GM18505 (cell line): ENCODE measurements around the gene PIGU.

Source experiments
- ATAC-seq: cut with Tn5 transposase; IDR thresholded peaks from one replicate; pipeline ENCODE4 v1.9.1; 2021; ENCODE audit not compliant: unreplicated experiment
- POLR2A ChIP-seq: IDR thresholded peaks from 4 replicates; pipeline ENCODE4 v1.6.1; 2011; ENCODE audit warnings: borderline replicate concordance; ENCODE audit not compliant: insufficient read depth, insufficient read length; ENCODE audit errors: extremely low read depth

PIGU gene

DNA sequence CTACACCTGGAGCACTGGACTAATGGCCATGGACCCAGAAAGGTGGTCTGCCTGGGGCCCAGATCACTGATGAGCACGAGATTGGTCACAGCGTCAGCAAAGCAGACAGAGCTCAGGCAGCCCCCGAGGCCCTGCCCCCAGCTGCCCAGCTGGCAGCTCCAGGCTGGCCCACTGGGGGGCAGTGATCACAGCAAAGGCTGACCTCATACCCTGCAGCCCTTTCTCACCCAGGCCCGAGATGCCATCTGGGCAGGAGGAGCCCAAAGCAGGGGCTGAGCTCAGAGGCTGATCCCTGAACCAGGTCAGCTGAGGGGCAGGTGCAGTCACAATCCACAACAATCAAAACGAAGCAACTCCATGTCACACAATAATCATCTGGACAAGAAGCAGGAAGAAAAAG lies 114.3 kb downstream of the PIGU start:
- no peak for TF ChIP-seq POLR2A
- no peak for ATAC-seq

DNA sequence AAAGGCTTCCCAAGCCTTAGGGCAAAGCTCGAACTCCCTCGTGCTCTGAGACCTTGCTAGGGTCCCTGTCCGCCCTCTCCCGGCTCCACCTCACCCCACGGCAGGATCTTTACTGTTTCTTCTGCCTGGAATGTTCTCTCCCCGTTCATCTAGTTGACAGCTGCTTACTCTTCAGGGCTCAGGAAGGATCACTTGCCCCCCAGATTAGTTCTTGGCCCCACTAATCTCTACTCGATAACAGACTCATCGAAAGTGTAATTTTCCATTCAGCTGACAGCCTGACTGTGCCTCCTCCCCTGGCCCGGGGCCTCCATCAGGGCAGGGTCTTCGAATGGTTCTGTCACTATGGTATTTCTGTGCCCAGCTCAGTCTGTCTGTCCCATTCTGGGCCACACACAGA lies 115.2 kb downstream of the PIGU start:
- no peak for ATAC-seq
- TF ChIP-seq POLR2A, result no peak

DNA sequence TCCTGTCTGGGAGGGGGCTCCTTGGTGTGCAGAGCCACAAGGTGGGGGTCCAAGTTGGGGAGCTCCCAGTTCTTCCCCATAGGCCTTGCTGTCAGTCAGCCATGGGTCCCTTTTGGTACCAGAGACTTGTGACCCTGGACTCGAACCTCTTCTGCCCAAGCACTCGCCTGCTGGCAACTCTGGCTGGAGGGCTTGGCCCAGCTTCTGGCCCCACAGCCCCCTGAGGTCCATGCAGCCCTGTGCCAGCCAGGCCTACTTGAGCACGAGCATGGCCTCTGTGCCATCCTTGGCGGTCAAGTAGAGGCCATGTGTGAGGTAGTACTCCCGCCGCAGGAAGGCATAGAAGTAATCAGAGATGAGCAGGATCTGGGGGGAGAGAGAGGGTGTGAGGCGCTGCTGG lies 116.3 kb downstream of the PIGU start:
- TF ChIP-seq POLR2A, result no peak
- no peak for ATAC-seq

DNA sequence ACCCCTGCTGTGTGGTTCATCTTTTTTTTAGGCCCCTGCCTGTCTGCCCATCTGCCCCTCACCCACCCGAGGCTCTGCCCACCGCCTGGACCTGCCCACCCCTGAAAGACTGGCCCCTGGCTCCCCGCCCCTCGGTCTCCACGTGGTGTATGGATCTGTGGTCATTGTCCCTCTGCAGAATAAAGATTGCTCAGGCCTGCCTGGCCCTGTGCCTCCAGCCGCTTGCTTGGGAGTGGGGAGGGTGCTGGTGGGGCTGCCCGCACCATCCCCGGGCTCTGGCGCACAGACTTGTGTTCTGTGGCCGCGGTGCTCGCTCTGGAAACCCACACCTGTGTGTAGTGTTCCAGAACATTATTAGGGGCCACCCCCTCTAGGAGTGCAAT lies 116.8 kb downstream of the PIGU start:
- TF ChIP-seq POLR2A, result no peak

DNA sequence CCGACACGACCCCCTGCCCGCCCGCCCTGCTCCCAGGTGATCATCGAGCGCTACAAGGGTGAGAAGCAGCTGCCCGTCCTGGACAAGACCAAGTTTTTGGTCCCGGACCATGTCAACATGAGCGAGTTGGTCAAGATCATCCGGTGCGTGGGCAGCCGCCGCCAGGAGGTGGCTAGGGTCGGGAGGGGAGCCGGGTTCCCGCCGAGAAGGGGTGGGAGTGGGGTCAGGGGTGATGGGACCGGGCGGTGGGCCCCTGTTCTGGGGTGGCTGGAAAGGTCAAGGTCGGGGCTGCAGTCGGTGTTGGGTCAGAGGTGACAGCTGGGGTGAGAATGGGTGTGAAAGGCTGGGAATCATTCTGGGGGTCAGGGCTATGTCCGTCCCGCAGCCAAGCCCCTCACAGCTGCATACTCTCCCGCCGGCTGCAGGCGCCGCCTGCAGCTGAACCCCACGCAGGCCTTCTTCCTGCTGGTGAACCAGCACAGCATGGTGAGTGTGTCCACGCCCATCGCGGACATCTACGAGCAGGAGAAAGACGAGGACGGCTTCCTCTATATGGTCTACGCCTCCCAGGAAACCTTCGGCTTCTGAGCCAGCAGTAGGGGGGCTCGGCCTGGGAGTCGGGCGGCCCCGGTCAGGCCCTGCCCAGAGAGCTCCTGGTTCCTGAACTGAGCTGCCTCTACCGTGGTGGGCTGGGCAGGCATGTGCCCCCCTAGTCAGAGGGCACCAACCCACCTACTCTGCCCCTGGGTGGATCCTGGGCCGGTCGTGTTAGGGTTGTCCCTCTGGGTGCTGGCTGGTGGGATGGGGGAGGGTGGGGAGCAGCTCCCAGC lies 117.4 kb downstream of the PIGU start:
- no peak for ATAC-seq
- no peak for TF ChIP-seq POLR2A

More for the DNA sequence above, 116.8 kb downstream of the PIGU start:
- ATAC-seq, result no peak

DNA sequence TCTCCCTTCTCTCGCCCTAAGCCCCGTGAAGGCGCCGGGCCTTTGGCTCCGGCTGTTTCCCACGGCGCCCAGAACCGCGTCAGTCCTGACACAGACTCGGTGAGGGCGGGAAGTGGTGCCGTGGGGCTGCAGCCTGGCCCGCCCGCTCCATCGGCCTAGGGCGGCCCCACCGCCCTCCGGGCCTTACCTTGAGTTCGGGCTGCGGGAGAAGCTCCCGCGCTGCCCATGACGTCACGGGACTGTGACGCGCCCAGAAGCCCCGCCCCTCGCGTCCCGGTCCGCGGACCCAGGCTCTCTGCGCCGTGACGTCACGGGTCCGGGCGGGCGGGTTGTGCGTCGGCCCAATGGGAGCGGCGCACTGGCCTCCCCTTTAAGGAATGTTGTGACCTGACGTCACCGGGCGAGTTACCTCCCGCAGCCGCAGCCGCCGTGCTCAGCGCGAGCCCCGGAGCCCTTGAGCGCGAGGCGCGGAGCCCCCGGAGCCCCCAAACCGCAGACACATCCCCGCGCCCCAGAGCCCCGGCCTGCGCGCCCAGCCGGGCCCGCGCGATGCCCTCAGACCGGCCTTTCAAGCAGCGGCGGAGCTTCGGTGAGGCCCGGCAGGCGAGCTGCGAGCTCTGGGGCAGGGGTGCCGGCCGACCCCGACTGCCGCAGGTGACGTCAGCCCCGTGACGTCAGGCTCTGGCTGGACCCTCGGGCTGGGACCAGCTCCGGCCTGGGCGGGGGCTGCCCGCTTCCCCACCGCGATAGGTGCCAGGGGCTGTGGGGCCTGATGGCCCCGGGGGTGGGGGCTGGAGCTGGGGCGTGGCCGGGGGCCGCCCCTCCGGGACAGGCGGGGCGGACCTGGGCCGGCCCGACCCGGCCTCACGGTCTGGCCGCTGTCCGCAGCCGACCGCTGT lies 118.3 kb downstream of the PIGU start, which contains the start of gene MAP1LC3A:
MAP1LC3A (plus strand) TSS at position 399 of the 899 bp plus-strand sequence; CDS start at position 550, 151 bp downstream.
- ATAC-seq, result peak; percentile 67
- TF ChIP-seq POLR2A, result no peak

DNA sequence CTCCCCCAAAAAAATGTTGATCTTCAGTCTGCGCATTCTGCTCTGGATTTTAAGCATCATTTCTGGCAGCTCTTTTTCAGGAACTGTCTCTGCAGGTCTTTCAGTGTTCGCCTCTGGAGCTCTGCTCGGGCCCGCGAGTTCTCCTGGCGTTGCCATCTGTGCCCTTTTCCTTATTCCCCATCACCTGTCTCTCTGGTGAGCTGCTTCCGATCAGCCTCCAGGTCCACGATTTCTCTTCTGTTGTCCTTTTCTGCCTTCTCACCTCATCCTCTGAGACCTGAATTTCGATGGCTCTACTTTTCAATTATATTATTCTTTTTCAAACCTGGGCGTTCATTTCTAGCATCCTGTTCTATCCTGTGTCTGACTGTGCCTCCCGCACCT lies 119.0 kb downstream of the PIGU start:
- TF ChIP-seq POLR2A, result no peak

DNA sequence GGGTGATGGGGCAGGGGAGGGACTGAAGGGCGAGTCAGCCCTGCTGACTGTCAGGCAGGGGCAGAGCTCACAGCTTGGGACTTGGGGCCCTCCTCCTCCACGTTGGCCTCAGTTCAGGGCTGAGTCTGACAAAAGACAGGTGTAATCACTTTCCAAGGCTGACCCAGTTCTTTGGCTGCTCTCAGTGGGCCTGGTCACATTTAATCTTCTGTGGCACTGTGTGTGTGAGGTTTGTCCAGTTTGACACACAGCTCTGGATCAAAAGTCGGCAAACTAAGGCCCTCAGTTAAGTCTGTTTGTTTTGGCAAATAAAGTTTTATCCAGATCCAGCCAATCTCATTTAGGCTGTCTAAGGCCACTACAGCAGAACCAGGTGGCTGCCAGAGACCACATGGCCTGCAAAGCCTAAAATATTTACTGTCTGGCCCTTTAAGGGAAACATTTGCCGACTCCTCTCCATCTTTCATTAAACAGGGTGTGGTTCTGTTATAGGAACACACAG lies 123.5 kb downstream of the PIGU start:
- TF ChIP-seq POLR2A, result no peak
- no peak for ATAC-seq

More for the DNA sequence above, 119.0 kb downstream of the PIGU start:
- ATAC-seq, result no peak

DNA sequence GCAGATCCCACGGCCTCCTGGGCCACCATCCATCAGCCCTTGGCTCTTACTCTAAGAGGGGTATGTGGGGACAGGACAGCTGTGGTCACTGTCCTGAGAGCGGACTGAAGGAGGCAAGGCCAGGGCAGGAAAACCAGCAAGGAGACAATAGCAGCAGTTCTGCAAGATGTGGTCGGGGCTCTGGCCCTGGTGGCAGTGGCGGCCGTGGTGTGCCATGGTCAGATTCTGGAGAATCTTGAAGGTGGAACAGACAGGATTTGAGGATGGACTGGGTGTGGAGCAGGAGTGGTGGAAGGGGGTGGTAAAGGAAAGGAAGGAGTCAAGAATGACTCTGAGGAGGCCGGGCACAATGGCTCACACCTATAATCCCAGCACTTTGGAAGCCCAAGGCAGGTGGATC lies 124.3 kb downstream of the PIGU start:
- TF ChIP-seq POLR2A, result no peak
- ATAC-seq, result no peak

DNA sequence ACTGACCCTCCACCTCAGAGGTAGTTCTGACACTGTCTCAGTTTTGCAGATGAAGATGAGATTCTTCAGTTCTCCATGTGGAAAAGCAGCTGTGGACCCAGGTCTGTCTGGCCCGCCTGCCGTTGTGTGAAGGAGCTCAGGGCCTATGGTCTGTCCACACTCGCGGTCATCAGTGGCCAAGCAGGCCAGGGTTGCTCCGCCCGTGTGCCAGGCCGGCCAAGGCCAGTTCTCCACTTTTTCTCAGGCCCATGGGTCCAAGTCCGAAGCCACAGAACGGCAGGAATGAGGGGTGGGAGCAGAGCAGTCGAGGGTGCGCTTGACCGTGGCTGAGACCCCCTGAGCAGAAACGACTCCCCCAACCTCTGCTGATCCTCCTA lies 127.0 kb downstream of the PIGU start:
- TF ChIP-seq POLR2A, result no peak
- no peak for ATAC-seq

DNA sequence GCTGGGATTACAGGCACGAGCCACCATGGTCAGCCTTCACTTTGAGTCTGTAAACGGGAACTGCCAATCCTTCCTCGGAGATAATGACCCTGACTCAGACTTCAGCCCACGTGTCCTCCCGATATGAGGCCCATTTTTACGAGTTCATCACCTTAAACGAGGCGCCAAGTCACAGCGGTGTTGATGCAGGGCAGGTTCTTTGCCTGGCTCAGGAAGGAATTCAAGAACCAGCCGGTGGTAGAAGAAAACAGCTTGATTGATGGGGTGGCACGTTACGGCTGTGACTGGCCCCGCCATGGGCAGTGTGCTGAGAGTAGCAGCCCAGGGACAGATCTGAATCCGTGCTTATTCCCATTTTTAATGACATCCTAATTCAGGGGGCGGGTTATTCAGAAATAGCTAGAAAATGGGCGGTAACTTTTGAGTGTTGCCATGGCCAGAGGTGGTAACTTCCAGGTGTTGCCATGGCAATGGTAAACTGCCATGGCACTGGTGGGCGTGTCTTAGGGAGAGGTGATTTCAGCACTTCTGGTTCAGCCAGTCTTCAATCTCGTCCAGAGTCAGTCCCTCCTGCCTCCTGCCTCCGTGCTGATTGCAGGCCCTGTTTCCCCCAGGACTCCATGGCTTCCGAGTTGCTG lies 127.5 kb downstream of the PIGU start:
- TF ChIP-seq POLR2A, result no peak
- ATAC-seq, result no peak

DNA sequence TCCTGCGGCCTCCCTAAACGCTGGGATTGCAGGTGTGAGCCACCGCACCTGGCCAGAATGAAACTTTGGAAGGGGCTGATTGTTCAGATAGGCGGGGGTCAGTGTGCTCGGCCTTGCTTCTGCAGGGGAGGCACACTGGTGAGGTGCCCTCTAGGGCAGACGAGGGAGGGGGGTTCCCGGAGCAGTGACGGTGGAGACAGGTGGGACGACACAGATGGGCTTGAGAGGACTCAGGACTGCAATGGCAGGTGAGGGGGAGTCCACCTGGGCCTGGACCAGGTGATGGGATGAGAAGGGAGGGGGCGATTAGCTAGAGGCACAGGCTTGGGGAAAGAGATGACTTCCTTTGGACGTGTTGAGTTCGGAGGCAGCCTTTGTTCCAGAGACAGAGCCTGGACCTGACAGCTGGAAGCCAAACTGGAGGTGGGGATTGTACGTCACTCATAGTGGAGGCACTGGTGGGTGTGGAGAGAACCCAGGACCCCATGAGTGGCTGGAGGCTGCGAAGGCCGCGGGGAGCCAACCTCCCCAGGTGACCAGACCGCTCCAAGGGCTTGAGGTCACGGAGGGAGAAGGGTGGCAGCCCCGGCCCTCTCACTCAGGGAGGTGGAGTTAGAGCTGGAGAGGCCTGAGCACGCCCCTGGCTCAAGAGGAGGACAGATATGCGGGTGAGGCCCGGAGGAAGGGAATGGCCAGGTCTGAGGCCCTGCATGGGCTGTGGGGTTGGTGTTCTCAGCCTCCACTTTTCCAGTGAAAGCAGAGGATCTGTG lies 128.9 kb downstream of the PIGU start:
- ATAC-seq, result no peak

DNA sequence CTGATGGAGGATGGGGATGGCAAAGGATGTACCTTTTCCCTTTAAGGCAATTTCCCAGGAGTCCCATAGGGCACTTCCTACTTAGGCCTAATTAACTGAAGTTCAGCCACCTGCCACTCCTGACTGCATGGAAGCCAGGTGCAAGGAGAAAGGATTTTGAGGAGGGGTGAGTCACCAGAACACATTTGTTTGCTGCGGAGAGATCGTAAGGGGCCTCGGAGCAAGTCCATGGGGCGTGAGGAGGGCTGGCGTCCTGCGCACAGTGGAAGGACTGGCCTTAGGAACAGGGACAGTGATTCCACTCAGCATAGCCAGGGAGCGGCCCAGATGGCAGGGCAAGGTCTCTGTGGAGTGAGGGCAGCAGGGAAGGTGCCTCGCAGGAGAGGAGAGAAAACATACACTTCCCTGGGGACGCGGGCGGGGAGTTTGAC lies 130.1 kb downstream of the PIGU start:
- TF ChIP-seq POLR2A, result no peak
- no peak for ATAC-seq

More for the DNA sequence above, 128.9 kb downstream of the PIGU start:
- no peak for TF ChIP-seq POLR2A

DNA sequence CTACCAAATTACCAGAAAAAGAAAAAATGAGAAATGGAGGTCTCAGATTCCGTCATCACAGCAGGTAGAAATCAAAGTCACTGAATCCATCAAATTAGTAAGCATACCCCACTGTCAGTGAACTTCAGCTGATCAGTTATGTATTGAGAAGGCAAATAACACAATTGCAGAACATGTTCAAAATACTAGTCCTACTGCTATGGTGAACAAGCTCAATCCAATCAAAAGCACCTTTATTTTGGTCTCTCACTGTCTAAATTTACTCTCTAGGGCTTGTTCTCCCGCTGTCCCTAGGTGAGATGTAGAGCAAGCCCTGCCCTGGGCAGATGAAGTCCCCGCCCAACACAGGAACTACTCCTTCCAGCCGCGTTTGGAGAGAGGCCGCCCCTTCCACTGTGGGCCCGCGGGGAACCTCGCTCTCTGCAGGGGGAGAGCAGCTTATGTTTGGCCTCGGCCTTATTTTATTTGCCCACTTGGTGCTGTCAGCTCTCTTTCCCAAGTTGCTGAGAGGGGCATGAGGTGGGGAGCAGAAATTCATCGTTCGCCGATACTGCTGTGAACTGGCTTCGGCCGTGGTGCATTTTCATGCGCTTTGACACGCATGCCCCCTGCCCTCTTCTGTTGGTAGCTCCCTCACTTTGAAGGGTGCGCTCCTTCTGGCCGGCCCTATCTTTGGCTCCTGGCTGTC lies 132.6 kb downstream of the PIGU start:
- no peak for ATAC-seq
- TF ChIP-seq POLR2A, result no peak
